H54 (cell line): ENCODE results near the gene GPR84.

Experiments
- DNase-seq: peaks from one replicate; pipeline ENCODE4 v3.0.0; 2011; ENCODE audit warnings: low spot score, mixed read lengths; ENCODE audit not compliant: insufficient read length
- FAIRE-seq: peaks from 3 replicates; lab custom pipeline; 2011; peaks lifted over from hg19 to GRCh38; lab: Jason Lieb, UNC
- POLR2A ChIP-seq: IDR thresholded peaks from 2 replicates; pipeline ENCODE4 v1.6.1; 2011; ENCODE audit warnings: low read depth, mild to moderate bottlenecking, low read length

GPR84 gene

GRCh38 chr12:54373649-54374561, 9.6 kb upstream of the GPR84 start:
- DNase-seq (peak; percentile 53), FAIRE-seq (no peak)
- TF ChIP-seq POLR2A, result no peak

DNA sequence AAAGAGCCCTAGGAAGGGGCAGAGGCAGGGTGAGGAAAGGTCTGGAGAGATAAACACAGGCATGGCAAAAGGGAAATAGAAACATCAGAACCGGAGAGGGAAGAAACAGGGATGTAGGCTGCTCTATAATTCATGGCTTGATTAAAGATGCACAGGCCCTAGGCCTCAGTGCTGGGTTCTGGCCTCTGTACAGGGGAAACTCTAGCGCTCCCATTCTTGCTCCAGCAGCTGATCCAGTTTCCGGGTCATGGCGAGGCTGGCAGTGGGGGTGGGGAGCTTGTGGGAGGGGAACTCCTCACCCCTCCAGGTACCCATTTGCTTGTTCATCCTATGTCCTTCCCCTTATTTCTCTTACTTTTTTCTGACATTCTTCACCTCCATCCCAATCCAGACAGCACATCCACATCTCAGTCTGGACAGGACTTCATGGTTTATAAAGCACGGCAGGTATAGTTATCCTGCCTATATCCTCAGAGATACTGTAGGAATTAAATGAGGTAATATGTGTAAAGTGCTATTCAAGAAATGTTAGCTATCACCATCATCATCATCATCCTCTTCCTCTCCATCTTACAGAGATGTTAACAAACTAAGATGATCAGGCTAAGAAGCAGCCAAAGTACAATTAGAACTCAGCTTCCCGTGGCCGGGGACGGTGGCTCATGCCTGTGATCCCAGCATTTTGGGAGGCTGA, 8.0 kb upstream of the GPR84 start:
- DNase-seq, result no peak
- TF ChIP-seq POLR2A, result no peak
- no peak for FAIRE-seq

DNA sequence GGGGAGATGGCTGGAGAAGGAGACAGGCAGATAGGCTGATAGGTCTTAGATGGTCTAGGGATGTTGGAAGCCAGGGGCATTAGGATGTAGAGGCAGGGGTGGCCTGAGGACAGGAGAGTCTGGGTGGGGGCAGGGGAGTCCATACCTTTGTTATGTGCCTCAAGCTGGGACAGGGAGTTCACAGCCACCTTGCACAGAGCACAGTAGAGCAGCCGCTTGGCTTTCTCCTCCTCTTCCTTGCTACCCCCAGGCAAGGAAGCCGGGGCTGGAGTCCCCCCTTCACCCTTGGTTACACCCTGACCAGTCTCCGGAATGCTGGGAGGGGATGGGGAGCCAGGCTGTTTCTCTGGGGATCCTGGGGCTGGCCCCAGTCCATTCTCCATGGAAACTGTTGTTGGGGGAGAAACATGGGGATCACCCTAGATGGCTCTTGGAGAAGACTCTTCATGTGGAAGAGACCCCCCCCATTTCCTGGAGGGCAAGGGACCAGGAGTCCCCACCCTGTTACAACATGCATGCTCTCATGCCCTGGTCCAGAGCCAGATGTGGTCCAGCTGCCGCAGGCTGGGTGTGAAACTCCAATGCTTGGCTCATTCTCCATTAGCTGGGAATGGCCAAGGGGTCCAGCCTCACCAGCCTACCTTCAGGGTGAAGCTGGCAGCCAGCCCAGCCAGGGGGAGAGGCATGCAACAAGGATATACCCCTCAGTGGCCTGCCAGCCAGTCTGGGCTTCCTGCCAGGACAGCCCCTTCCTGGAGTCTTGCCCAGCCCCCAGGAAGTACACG, 7.2 kb upstream of the GPR84 start:
- DNase-seq (no peak), FAIRE-seq (no peak)
- no peak for TF ChIP-seq POLR2A

DNA sequence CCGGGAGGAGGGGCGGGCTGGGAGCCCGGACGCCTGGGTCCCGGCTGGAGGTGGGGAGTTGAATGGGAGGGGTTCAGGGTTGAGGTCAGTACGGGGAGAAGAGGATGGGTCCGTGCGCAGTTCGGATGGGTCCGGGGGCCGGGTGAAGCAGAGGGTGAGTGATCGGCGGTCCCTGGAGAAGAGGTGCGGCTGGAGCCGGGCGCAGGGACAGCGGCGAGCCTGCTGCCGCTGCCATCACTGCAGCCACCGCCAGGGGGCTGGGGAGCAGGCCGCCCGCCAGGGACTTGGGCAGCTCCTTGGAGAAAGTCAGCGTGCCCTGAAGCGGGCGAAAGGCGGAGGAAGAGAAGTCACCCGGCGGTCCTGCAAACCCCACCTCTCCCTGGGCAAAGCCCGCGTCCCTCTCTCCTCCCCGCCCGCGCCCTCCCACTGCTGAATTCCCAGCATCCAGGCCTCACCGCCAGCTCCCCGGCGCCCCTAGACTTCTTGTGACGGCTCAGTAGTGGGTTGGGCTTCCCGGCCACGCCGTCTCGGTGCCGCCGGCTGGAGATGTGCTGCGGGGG, 6.0 kb upstream of the GPR84 start:
- TF ChIP-seq POLR2A, result no peak
- DNase-seq (peak; percentile 86), FAIRE-seq (no peak)

- no peak for FAIRE-seq
- no peak for TF ChIP-seq POLR2A
- no peak for DNase-seq
Measured at GRCh38 chr12:54369597-54370131, 5.4 kb upstream of the GPR84 start.

DNA sequence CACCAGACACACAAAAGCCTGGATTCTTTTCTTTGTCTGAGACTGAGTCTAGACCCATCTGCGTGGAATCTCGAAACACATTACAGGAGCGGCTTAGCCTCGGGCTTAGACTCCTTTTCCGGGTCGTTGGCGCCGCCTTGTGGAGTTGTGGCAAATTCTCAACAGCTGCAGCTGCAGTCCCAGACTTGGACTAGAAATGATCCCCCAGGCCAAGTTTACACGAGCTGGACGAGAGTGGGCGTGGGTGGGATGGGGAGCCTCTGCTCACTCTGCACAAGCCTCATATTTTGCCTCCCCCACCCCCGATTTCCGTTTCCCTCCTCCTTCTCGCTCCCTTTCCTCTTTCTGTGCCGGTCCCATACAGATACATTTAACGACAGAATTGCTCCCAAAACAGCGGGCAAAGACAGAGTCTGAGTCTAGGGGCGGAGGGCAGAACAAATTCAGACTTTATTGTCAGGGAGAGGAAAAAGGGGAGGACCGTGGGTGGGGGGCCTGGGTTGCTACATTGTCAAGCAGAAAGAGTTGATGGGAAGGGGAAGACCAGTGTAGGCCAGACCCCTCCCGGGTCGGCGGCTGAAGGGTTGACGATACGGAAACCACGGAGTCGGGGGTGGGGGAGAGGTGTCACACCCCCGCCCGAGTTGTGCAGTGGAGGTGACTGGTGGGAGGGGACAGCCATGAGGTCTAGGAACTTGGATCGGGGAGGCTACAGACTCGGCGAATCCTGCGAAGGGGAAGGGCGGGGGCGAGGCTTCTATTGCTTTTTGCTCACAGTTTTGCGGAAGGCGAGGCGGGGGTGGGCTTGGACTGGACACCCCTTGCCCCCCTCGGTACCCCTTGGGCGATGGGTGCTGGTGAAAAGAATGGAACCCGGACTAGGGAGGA, 4.7 kb upstream of the GPR84 start:
- TF ChIP-seq POLR2A, result no peak
- FAIRE-seq (no peak), DNase-seq (peak; percentile 62)

GRCh38 chr12:54368025-54368708, 3.9 kb upstream of the GPR84 start:
- FAIRE-seq, result no peak
- DNase-seq, result no peak

GRCh38 chr12:54363618-54364017, 668 bp downstream of the GPR84 start:
- DNase-seq, result no peak
- FAIRE-seq, result no peak
- TF ChIP-seq POLR2A, result no peak

More at GRCh38 chr12:54368025-54368708, 3.9 kb upstream of the GPR84 start:
- TF ChIP-seq POLR2A, result no peak

DNA sequence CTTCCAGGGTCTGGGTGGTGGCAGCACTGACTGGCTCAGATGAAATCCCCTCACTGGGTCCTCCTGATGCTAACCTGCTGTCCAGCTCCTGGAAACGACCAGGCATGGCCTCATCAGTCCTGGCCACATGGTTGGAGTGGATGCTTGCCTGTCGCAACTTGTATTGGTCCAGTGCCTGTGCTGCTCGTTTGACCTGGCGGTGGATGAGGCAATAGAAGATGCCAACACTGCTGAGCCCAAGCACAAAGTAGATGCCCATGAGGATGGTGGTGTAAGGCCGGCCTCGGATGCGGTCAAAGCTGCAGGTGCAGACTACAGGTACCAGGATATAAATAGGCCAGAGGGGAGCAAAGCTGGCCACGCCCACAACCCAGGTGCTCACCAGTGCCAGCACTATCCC, 1.2 kb downstream of the GPR84 start:
- no peak for TF ChIP-seq POLR2A
- no peak for FAIRE-seq

GRCh38 chr12:54360717-54361456, 3.4 kb downstream of the GPR84 start:
- FAIRE-seq (no peak), DNase-seq (no peak)
- no peak for TF ChIP-seq POLR2A

More for the DNA sequence above, 1.2 kb downstream of the GPR84 start:
- no peak for DNase-seq

DNA sequence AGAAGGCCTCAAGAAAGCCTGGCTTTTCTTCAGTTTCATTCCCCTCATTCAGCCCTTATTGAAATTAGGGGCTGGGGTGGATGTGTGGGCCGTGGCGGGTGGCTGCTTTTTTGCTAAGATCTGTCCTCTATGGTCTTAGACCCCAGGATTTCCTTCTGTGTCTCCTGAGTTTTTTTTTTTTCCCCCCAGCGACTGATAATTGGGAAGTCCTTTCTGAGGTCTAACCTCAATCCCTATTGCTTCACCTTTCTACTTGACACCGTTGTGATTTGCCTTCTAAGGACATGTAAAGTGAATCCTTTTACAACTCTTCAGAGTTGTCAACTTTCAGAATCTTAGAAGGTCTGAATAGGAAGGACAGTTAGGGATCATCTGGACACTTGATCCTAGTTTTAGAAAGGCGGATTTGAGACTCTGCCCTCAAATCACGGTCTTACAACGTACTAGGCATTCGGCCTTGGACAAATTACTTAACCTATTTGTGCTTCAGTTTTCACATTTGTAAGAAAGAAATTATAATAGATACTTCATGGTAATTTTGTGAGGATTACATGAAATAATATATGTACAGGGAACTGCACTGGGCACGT, 4.4 kb downstream of the GPR84 start:
- no peak for TF ChIP-seq POLR2A
- FAIRE-seq (no peak), DNase-seq (no peak)
